Stimulated activated CD4-positive, alpha-beta T cell treated with anti-CD3 and anti-CD28 coated beads, Interleukin-4, amount 100 ng/mL, for 1 hour (primary cell): ENCODE results near the gene CENPVL1.
A peak's percentile ranks its signal among the peaks of the same experiment; 100 is the strongest.
"Not testable (repeated sequence)": the region's sequence is repeated elsewhere in the genome, so short reads cannot be mapped to it uniquely, and the experiment has no call there.

Experiments used
- DNase-seq: peaks from one replicate; pipeline ENCODE4 v3.0.0-alpha.2; 2020

Gene CENPVL1

GRCh38 chrX:51710277-51711164 is at the start of gene CENPVL1:
Gene CENPVL1 (plus strand): TSS chrX:51710512. CDS start chrX:51710512, 0 bp downstream.
- DNase-seq = not testable (repeated sequence)

- DNase-seq = no peak
Measured at GRCh38 chrX:51665981-51666380, 44.3 kb upstream of the CENPVL1 start.

- not testable (repeated sequence) for DNase-seq
Measured at GRCh38 chrX:51679689-51680433, 30.5 kb upstream of the CENPVL1 start.

GRCh38 chrX:51681808-51682719 is 28.2 kb upstream of the CENPVL1 start:
- not testable (repeated sequence) for DNase-seq

GRCh38 chrX:51682720-51683062 is 27.6 kb upstream of the CENPVL1 start, which contains the start of gene CENPVL2:
Gene CENPVL2 (minus strand): TSS chrX:51682831. CDS start chrX:51682831, 0 bp downstream.
- not testable (repeated sequence) for DNase-seq

GRCh38 chrX:51694254-51694653 is 16.1 kb upstream of the CENPVL1 start:
- no peak for DNase-seq

- DNase-seq = no peak
Measured at GRCh38 chrX:51697397-51697796, 12.9 kb upstream of the CENPVL1 start.

- not testable (repeated sequence) for DNase-seq
Measured at GRCh38 chrX:51712943-51713647, 2.8 kb downstream of the CENPVL1 start.

- DNase-seq = no peak
Measured at GRCh38 chrX:51728202-51728601, 17.9 kb downstream of the CENPVL1 start.

- DNase-seq = no peak
Measured at GRCh38 chrX:51737091-51737490, 26.8 kb downstream of the CENPVL1 start.

GRCh38 chrX:51742586-51742985 is 32.3 kb downstream of the CENPVL1 start:
- DNase-seq = no peak

GRCh38 chrX:51743179-51743957 is 33.1 kb downstream of the CENPVL1 start, which contains the start of gene GSPT2:
Gene GSPT2 (plus strand): TSS chrX:51743442. CDS start chrX:51743627, 185 bp downstream.
- DNase-seq = peak; percentile 57

GRCh38 chrX:51747671-51748070 is 37.4 kb downstream of the CENPVL1 start:
- no peak for DNase-seq

GRCh38 chrX:51759055-51759839 is 48.9 kb downstream of the CENPVL1 start:
- DNase-seq = no peak

GRCh38 chrX:51760657-51761056 is 50.3 kb downstream of the CENPVL1 start:
- DNase-seq = no peak
